SHP77 (cell line): ENCODE results near the gene CCDC71.
A peak's percentile ranks its signal among the peaks of the same experiment; 100 is the strongest.

Source experiments
- DNase-seq, 2 experiments: peaks; one replicate each; lab custom pipeline; 2025; lab: John Stamatoyannopoulos, UW

Gene CCDC71

GRCh38 chr3:49165771-49166751, at the start of gene CCDC71:
TSS of gene CCDC71 (minus strand) at chr3:49166331. CDS start at chr3:49164208, 2,123 bp downstream.
- DNase-seq: peak; percentile 30 to 64

GRCh38 chr3:49213998-49214397, 47.9 kb upstream of the CCDC71 start:
- no peak for DNase-seq

DNA sequence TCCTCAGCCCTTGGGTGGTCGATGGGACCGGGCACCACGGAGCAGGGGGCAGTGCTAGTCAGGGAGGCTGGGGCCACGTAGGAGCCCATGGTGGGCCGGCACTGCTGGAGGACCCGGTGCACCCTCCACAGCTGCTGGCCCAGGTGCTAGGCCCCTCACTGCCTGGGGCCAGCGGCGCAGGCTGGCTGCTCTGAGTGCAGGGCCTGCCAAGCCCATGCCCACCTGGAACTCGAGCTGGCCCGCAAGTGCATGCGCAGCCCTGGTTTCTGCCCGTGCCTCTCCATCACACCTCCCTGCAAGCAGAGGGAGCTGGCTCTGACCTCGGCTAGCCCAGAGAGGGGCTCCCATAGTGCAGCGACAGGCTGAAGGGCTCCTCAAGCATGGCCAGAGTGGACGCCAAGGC, 47.4 kb upstream of the CCDC71 start:
- no peak for DNase-seq

DNA sequence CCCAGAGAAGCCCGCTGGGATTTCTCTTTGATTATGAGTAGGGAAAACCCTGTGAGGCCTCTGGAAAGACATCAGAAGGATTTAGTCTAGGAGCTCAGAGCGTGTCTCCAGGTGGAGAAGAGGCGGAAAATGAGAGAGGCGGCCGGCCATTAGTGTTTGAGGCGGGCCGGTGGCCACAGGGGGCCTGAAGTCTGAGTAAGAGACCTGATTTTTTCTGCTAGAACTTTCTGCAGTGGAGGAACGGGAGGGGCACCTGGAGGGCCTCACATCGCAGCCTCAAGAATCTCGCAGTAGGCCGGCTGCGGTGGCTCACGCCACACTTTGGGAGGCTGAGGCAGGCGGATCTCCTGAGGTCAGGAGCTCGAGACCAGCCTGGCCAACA, 33.8 kb upstream of the CCDC71 start:
- no peak for DNase-seq

- no peak for DNase-seq
Measured at GRCh38 chr3:49199239-49199899, 33.2 kb upstream of the CCDC71 start.

- no peak for DNase-seq
Measured at GRCh38 chr3:49198611-49199230, 32.6 kb upstream of the CCDC71 start.

DNA sequence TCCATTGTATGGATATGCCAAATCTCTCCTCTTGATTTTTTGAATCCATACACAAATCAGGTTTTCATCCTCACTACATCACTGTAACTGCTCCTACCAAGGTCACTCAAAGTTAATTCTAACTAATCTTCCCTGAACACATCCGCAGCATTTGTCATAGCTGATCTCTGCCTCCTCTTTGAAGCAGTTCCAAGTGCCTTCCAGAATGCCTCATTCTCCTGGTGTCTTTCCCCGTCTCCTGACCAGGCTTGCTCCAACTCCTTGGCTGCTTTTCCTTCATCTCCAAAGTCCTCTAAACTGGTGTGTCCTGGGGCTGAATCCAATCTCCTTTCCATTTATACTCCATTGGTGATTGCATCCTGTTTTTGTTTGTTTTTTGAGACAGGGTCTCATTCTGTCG, 32.0 kb upstream of the CCDC71 start:
- DNase-seq: no peak

- DNase-seq: no peak
Measured at GRCh38 chr3:49191741-49192140, 25.6 kb upstream of the CCDC71 start.

GRCh38 chr3:49183873-49184272, 17.7 kb upstream of the CCDC71 start:
- no peak for DNase-seq

DNA sequence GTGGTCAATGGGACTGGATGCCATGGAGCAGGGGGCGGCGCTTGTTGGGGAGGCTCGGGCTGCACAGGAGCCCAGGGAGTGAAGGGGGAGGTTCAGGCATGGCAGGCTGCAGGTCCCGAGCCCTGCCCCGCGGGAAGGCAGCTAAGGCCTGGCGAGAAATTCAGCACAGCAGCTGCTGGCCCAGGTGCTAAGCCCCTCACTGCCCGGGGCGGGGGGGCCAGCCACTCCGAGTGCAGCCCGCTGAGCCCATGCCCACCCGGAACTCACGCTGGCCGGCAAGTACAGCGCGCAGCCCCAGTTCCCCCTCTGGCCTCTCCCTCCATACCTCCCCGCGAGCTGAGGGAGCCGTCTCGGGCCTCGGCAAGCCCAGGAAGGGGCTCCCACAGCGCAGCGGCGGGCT, 16.6 kb upstream of the CCDC71 start:
- no peak for DNase-seq

DNA sequence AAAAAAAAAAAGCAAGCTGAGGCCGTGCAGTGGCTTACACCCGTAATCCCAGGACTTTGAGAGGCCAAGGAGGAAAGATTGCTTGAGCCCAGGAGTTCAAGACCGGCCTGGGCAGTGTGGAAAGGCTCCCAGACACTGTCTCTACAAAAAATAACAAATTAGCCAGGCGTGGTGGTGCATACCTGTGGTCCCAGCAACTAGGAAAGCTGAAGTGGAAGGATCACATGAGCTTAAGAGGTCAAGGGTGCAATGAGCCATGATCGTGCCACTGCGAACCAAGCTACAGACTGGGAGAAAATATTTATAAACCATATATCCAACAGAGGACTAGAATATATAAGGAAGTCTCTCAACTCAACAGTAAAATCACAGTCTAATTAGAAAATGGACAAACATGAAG, 15.2 kb upstream of the CCDC71 start:
- DNase-seq: no peak

DNA sequence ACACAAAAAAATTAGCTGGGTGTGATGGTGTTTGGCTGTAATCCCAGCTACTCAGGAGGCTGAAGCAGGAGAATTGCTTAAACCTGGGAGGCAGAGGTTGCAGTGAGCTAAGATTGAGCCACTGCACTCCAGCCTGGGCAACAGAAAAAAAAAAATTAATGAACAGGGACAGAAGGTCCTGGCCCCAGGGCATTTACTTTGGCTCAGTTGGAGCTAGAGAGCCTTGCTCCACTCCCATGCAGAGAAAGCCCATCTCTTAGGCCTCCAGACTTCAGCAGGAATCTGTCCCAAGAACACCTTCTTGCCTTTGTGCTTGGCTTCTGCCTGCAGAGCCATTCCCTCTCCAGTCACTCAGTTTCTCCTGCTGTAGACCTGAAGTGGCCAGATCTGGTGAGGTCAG, 14.0 kb upstream of the CCDC71 start:
- DNase-seq: no peak

GRCh38 chr3:49177073-49177472, 10.9 kb upstream of the CCDC71 start:
- DNase-seq: no peak

DNA sequence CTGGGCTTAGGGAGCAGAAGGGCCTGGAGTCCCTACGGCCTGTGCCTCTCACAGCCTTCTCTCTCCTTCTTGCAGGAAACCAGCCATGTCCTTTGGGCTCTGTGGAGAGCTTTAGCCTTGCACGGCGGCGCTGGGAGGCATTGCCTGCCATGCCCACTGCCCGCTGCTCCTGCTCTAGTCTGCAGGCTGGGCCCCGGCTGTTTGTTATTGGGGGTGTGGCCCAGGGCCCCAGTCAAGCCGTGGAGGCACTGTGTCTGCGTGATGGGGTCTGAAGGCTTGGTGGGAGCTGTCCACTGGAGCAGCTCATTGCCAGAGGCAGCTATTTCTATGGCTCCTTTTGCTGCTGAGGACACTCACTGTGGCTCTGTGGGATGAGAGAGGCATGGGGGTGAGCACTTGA, 9.4 kb upstream of the CCDC71 start:
- DNase-seq: no peak

GRCh38 chr3:49174397-49174985, 8.4 kb upstream of the CCDC71 start:
- no peak for DNase-seq

- peak in 1 of 2 experiments; percentile 1 for DNase-seq
Measured at GRCh38 chr3:49173792-49174170, 7.7 kb upstream of the CCDC71 start.

DNA sequence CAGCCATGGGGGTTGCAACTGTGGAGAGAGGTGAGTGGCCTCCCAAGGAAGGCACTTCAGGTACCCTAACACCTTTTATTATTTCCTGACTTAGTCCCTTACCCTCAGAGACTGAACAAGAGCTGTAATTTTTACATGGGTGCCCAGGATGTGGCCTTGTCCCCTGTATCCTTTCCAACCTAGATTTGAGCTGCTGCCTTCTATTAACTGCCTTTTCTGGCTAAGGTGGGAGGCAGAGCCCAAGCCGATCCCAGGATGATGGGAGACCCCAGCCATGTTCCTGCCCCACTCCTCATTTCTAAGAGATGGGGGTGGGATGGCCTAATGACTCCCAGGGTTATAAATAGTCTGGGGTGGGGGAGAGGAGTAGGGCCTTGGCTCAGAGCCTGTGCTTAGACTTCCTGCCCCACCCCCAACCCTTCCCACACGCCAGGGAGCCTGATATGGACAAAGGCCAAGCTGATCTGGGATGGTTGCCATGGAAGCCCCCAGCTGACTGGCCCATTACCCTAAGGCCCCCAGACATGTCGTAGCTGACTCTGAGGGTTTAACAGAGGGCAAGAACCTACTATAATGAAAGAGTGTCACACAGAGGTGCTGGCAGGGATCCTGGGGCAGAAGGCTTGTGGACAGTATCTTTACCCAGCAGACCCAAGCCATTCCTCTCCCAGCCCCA, 7.1 kb upstream of the CCDC71 start:
- DNase-seq: peak; percentile 25 to 62

DNA sequence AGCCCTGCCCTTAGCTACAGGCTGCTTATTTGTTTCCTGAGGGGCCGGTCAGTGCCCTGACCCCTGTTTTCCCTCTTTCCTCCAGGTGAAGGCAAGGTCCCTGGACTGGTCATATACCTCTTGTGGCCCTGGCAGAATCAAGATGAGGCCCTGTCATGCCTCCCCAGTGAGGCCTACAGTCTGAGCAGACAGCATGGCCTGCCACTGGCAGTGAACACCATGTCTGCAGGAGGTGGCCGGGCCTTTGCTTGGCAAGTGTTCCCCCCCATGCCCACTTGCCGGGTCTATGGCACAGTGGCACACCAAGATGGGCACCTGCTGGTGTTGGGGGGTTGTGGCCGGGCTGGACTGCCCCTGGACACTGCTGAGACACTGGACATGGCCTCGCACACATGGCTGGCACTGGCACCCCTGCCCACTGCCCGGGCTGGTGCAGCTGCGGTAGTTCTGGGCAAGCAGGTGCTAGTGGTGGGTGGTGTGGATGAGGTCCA, 6.5 kb upstream of the CCDC71 start:
- DNase-seq: peak in 1 of 2 experiments; percentile 7

DNA sequence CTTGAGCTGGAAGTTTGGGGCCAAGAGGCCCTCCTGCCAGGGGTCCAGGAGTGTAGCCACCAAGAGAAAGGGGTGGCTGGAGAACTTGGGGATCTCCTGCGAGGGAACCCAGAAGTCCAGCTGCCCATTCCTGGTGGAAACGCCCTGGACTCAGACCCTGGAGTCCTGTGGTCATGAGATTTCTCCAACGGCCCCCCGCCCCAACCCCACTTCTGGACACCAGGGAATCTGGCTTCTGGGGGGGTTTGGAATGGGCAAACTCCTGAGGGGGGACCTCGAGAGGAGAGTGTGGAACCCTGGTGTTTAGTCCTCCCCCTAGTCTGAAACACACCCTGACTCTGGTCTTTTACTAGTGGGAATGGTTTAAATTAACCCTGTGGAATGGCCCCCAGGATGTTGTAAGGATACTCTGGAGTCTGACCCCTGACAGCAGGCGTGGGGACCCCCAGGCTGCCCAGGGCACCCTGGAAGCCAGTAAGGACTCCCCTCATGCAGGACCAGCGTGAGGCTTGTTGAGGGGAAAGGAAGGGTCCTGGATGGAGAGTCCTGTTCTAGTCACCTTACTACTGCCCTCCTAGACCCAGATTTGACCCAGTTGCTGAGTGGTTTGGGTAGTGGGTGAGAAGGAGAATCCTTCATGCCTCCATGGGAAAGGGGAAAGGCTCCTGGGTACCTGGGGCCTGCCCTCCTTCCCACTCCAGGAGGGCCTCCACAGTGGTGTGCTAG, 5.8 kb upstream of the CCDC71 start:
- no peak for DNase-seq

- peak; percentile 67 to 75 for DNase-seq
Measured at GRCh38 chr3:49171119-49171774, 5.1 kb upstream of the CCDC71 start, which contains the start of gene KLHDC8B. TSS of gene KLHDC8B (plus strand) at chr3:49171598. CDS start at chr3:49172770, 1,172 bp downstream.
